Measurements from ENCODE around the gene SLC25A45.
"Not testable (repeated sequence)": the region's sequence is repeated elsewhere in the genome, so short reads cannot be mapped to it uniquely, and the experiment has no call there.

DNA sequence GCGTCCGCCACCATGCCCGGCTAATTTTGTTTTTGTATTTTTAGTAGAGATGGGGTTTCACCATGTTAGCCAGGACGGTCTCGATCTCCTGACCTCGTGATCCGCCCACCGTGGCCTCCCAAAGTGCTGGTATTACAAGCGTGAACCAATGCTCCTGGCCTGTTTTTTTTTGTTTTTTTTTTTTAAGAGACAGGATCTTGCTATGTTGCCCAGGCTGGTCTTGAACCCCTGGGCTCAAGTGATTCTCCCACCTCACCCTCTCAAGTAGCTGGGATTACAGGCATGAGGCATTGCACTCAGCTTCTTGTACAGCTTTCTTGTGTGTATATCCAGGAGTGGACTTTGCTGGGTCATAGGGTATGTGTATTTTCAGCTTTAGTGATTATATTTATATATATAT is 49.9 kb downstream of the SLC25A45 start:
- TF ChIP-seq, protein P1, sequence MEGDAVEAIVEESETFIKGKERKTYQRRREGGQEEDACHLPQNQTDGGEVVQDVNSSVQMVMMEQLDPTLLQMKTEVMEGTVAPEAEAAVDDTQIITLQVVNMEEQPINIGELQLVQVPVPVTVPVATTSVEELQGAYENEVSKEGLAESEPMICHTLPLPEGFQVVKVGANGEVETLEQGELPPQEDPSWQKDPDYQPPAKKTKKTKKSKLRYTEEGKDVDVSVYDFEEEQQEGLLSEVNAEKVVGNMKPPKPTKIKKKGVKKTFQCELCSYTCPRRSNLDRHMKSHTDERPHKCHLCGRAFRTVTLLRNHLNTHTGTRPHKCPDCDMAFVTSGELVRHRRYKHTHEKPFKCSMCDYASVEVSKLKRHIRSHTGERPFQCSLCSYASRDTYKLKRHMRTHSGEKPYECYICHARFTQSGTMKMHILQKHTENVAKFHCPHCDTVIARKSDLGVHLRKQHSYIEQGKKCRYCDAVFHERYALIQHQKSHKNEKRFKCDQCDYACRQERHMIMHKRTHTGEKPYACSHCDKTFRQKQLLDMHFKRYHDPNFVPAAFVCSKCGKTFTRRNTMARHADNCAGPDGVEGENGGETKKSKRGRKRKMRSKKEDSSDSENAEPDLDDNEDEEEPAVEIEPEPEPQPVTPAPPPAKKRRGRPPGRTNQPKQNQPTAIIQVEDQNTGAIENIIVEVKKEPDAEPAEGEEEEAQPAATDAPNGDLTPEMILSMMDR (IDR thresholded peaks at IDR 0.05) = not testable (repeated sequence)
- not testable (repeated sequence) for TF ChIP-seq EZH2 (IDR thresholded peaks at IDR 0.05; ENCODE audit: borderline replicate concordance, insufficient read depth, low read depth, low read length, poor library complexity, severe bottlenecking)

Data from B cell (primary cell).